OCI-M2 (cell line): ENCODE results near the gene PHETA1.
"Not testable (repeated sequence)": the region's sequence is repeated elsewhere in the genome, so short reads cannot be mapped to it uniquely, and the experiment has no call there.

Experiments used
- DNase-seq: peaks from one replicate; lab custom pipeline; 2025; ENCODE audit not compliant: unreplicated experiment; lab: John Stamatoyannopoulos, UW

PHETA1 gene

DNA sequence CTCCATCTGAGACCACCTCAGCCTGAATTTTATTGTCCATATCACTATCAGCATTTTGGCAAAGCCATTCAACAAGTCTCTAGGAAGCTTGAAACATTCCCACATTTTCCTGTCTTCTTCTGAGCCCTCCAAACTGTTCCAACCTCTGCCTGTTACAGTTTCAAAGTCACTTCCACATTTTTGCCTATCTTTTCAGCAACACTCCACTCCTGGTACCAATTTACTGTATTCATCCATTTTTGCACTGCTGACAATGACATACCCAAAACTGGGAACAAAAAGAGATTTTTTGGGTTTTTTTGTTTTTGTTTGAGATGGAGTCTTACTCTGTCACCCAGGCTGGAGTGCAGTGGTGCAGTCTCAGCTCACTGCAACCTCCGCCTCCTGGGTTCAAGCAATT is 4.3 kb upstream of the PHETA1 start:
- not testable (repeated sequence) for DNase-seq

DNA sequence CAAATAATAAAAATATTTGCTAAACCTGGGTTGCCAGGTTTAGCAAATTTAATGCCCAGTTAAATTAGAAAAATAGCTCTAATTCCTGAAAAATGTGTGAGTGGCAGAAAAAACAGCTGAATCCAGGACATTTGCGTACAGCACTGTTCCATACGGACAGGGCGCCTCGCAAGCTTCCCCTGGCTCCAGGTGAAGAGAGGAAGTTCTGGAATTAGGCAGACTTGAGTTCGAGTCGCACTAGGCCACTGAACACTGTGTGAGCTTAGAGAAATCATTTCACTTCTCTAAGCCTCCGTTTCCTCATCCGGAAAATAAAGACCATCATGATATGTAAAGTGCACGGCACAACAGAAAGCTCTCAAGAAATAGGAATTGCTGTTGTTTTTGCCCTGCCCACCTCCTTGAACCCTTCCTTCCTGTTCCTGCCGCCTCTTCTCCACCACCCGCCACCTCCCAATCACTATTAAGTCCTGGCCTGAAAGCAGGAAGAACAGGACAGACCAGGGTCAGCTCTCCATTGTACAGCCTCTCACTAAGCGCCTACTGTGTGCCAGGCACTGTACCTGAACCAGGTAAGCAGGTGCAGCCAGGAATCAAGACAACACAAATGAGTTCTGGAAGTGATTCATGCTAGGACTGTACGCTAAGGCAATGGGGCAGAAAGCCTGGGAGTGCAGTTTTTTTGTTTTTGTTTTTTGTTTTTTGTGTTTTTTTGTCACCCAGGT is 763 bp upstream of the PHETA1 start:
- DNase-seq, result no peak

DNA sequence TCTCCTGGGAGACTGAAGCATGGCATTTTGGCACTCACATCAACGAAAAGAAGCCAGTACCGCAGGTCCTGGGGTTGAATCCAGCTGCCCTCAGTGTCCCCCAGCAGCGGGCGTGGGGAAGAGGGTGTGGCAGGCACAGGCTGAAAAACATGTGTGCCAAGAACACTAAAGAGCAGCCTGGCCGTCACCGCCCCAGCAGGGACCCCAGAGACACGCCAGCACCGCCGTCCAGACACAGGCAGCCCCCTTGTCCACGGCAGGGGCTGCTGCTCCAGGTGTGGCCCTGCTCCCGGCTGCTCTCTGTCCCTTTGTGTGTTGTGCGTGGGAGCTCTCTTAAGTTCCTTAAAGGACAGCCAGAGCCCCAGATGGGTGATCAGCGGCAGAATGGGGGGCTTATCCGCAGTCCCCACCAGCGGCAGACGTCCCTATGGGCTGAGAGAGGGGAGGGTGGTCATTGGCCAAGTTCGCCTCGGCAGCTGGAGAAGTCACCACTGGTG is 556 bp downstream of the PHETA1 start:
- no peak for DNase-seq

DNA sequence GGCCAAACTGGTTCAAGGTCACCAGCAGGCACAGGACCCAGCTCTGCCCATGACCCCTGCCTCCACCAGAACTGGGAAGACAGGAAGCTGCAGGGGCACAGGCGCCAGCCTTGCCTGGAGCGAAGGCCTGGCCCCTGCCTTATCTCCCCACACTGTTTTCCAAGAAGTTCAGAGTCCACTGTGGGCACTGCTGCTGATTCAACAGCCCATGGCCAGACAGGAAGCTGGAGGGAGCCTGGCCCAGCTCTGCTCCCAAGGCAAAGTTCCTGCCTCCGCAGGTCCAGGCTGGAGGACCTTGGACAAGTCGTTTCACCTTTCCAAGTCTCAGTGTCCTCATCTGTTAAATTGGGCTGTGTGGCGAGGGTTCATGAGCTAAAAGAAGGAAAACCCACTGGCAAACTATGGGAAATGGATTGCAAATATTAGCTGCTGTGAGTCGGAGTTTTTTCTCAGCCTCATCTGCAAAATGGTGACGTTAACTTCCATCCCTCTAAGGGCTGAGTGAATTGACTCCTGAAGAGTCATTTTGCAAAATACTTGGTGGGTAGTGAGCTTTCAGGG is 1.2 kb downstream of the PHETA1 start:
- DNase-seq, result no peak

DNA sequence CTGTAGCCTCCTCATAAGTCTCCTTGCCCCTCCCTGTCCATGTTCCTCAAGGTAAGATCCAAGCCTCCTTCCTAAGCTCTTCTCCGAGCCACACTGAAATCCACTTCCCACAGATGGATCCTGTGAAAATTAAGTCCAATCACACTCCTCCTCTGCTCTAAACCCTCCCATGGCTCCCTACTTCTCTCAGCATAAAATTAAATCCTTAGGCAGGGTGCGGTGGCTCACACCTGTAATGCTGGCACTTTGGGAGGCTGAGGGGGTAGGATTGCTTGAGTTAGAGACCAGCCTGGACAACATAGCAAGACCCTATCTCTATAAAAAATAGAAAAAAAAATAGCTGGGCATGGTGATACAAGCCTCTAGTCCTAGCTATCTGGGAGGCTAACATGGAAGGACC is 2.3 kb downstream of the PHETA1 start:
- DNase-seq, result no peak

DNA sequence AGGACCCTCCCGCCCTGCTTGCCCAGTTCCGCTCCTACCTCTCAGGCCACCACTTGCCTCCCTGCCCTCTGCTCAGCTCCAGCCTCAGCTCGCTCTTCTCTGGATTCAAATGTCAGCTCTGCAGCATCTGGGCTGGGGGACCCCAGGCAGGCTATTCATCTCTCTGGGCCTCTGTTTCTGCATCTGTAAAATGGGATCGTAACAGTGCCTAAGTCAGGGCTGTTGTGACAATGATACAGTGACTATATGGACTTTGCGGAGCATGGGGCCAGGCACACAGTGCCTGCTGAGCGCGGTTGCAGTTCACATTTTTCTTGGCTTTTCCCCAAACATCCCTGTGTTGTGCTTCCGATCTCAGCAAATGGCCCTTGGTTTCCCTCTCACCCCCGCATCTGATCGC is 2.8 kb downstream of the PHETA1 start:
- no peak for DNase-seq

DNA sequence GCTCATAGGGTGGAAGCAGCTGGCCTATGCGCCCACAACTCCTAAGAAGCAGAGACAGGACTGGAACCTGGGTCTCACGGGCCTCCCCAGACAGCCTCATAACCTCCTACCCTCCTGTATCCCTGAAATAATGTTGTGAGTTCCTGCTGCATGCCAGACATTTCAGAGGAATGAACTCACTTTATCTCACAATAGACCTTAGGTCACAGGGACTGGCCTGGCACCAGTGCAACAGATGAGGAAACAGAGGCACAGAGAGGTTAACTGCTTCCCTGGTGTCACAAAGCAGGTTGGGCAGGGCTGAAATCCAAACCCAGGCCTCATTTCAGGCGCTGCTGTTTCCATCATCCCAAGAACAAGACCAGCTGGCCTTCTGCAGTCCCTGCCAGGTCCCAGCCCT is 5.3 kb downstream of the PHETA1 start:
- no peak for DNase-seq

DNA sequence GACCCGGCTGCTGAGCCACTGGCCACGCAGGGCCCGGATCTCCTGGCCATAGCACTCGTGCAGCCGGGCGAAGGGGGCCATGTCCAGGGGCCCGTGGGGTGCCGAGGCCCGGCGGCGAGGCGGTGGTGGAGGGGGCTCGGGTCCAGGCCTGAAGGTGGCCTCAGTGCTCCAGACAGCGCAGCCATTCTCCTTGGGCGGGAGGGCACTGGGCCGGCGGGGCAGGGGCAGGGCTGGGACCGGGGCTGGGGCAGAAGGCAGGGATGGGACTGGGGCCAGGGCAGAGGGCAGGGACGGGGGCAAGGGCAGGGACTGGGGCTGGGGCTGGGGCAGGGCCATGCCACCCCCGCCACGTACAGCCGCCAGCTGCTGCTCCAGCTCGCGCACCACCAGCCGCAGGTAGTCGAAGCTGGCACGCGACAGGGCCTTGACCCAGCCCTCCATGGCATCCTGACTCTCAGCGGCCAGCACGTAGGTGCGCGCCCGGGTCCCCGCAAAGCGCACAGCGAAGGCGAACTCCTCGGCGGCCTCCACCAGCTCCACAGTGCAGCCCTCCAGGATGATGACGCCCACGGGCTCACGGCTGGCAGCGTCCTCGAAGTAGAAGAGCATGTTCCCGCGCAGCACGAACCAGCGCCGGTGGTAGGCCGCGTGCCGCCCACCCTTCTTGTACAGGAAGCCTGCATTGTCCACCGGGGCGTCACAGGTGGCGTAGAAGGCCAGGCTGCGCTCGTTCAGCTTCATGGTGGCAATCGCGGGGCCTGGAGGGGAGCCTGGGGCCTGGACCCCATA is 6.0 kb downstream of the PHETA1 start:
- DNase-seq, result no peak

DNA sequence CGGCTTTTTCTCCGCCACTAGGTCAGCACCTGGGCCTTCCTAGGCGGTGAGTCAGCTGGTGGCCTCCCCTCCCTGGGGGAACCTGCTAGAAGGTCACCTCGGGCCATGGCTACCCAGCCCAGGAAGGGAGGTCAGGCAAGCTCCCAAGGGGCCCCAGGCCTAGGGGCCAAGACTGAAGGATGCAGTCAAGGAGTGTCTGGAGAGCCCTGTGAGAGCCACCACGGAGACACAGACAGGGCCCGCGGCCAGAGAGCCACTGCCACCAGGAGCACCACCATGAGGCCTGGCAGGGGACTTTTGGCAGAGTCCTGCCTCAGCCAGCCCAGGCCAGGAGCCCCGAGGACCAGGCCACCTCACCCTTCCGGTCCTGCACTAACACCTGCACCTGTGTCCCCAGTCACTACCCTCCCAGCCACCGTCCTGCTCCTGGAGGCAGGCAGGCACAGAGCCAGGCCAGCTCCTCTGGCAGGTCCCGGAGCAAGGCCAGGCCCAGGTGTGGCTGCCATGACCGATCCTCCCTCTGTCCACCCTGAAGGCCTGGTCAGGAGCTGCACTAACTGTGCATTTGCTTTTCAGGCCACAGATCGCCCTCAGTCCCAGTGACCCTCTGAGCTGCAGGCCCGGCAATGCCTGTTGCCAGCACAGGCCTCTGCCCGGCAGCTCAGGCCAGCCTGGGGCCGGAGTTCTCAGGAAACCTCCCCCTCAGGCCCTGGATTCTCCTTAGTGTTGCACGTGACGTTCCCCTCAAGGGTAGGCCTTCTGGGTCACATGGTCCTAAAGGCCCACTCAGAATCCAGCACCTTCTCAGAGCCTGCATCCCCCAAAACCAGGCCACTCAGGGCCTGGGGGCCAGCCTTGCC is 6.9 kb downstream of the PHETA1 start:
- DNase-seq, result no peak

DNA sequence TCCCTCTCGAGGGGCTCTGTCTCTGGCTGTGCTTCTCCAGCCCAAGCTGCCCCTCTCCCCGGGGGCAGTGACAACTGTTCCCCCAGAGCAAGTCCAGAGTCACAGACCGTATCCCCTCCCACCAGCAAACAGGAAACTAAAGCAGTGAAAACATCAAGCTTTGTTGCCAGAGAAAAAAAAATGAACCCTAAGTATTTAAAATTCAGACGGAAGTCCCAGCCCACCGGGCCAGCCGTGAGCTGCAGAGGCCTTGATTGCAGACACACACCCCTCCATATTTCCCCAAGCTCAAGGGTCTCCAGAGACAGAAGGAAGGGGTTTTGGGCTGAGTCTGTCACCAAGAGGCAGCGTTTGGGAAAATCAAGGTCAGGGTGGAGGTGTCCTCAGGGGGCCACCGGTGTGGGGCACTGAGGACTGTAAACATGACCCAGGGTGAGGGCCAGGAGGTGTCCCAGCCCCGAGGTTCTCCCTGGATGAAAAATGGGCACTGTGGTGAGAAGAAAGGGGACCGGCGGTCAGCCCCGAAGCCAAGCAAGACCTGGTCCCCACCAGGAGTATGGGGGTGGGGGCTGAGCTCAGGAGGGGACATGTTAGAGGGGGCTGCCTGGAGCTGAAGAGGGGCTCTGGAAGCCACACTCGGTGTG is 7.7 kb downstream of the PHETA1 start:
- no peak for DNase-seq

DNA sequence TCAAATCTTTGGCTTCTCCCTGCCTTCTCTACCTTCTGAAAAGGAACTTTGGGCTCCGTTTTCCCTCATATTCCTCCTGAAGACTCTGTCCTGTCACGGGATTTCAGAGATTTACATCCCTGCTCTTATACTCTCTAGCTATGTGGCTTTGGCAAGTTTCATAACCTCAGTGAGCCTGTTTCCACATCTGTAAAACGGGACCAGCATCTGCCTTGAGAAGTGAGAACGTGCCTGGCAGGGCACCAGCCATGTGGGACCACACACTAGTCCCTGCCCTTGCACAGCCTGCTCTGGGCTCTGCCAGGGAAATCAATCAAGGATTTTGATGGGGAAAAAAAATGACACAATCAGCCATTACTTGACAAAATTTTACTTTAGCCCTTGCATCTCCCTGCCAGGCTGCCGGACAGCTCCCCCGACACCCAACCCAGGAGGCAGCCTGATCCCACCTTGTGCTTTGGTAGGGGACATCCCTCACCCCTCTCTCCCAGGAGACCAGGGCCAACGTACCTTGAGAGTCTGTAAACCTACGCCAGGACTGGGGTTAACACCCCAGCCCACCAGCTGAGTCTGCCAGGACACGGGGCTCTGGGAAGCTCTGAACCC is 8.5 kb downstream of the PHETA1 start:
- DNase-seq, result no peak

DNA sequence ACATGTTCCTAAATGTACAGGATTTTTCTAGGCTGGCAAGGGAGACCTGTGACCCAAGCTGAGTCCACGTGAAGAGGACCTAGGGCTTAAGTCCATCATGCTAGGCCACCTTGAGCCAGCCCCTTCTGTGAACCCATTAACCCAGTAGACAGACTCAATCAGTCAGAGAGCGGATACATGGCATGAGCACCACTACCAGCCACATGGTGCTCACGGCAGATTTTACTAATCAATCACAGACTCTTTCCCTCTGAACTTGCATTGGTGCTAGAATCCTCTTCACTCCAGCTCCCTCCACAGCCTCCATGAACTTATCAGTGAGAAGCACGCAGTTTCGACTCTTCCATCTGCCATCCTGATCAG is 9.0 kb downstream of the PHETA1 start:
- DNase-seq, result no peak

DNA sequence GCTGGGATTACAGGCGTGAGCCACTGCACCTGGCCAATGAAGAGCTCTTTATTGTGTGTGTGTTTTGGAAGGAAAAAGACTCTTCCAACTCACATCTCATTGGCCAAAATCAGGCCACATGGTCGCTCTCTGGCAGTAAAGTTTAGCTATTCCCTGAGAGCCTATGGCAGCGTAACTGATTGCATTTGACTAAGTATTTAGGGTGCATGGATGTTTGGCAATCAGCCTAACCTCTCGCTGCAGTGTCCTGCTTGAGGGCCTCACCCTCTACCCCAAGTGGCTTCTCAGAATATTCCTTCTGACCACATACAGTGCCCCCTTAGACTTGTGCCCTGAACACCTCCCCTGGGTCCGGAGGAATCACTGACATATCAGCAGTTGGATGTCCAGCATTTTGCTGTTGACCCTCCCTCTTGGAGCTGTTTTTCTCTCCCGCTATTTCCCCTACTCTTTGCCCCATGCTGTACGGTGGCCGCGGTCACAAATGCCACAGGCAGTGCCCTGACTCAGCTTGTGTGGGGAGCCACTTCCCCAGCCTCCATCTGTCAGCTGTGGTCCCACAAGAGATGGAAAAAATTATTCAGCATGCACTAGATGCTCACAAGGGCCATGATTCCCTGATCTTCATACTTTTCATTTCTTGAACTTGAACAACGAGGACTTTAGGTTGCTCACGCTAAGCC is 9.5 kb downstream of the PHETA1 start:
- DNase-seq, result no peak

DNA sequence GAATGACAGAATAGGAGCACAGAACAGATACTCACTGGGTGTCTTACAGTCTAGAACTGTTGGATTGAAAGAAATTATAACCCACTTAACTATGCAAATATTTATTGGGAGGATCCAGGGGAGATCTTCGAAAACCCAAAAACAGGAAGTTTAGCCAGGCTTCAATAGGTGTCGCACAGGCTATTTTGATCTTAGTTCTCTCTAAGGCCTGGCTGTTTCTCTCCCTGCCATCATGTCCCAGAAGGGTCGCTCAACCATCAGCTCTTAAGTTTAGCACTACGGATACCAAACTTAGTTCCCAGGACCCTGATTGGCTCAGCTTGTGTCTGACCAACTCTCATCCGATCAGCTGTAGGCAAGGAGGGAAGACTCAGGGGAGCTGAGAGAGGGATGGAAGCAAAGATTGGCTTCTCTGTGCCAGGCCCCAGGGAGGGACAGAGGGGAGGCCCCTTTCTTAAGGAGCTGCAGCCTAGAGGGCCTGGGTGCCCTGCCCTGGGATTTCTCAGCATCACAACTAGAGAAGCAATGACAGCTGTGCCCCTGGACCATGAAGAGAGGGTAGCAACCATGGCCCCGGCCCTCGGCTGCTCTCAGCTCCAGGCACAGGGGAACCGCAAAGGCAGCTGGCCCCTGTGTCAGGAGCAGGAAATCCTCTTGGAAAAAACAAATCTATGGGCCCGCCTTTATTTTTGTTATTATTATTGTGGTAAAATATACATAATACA is 13.5 kb downstream of the PHETA1 start:
- DNase-seq, result no peak

DNA sequence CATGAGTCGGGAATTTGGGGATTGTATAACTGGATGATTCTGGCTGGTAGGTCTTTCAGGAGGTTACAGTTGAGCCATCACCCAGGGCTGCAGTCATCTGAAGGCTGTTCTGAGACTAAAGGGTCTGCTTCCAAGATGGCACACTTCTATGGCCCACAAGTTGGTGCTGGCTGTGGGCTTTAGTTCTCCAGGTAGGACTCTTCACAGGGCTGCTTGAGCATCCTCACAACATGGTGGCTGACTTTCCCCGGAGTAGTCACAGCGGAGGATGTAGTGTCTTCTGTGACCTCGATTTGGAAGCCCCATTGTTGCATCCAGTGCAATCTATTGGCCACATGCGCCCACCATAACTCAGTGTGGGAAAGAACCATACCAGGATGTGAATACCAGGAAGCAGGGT is 14.4 kb downstream of the PHETA1 start:
- DNase-seq, result no peak

DNA sequence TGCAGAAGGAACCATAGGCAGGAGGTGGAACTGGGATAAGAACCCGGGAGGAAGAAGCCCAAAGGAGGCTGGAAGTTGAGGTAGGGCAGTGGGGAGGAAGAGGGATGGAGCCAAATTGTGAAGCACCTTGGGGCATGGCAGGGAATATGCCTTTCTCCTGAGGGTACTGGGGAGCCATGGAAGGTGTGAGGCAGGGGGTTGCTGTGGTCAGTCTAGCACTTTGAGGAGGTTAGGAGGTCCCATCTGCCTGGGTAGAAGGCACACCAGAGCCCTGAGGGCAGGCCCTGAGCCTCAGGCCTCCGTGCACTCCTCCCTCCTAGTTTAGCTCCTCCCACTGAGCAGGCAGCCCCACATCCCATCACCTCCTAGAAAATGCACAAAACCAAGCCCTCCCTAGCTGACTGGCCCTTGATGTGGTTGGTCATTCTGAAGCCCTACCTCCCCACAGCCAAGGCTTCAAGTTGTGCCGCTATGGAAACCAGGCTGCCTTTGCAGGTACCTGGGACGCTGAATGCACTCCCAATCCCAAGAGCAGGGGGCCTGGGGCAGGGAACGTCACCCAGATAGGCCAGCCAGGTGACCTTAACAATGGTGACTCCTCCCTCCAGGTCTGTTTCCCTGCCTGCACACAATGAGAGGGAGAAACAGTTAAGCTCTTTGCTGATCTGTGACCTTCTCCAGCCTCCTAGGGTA is 15.1 kb downstream of the PHETA1 start:
- DNase-seq, result no peak

DNA sequence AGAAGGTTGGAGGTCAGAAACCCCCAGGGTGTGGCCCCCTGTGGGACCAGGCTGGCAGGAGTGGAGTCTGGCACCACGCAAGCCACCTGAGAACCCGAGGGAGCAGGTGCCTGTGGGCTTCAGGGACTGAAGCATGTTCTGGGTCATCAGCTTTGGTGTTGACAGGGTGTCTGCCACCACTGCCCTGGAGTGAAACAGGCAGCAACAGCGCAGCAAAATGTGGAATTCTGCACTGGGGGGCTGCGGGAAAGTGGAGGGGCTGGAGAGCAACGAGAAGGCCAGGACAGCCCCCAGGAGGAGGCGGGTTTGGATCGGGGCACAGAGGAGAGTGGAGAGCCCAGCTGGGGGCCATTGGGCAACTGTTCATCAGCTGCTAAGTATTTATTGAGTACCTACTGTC is 15.9 kb downstream of the PHETA1 start:
- no peak for DNase-seq

DNA sequence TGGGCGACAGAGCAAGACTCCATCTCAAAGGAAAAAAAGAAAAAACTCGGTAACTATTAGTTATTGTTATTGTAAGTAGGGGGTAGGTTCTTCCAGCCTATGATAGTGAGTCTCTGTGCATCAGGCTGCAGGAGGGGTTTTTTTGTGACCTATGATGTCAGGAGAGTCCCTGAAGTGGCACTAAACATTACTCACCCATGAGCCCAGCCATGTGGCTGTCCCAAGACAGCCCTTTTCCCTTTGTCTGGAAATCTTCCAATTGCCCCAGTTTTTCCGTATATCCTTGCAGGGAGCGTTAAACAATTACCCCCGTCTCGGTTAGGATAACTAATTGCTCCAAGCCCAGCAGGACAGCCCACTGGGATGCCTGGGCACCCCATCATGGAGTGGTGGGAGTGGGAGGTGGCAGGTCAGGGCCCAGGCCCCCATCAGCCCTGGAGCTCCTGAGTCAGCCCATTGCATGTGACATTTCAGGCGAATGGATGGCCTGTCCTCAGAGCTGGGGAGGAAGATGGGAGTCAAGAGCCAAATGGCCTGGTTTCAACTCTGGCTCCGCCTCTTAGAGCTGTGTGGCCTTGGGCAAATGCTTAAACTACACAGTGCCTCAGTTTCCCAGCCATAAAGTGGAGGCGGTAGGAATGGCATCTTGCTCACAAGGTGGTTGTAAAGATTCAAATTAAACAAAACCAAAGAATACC is 16.4 kb downstream of the PHETA1 start:
- DNase-seq, result no peak
